HG02763 (cell line): ENCODE data around the gene LEMD1.
"Not testable (repeated sequence)": the region's sequence is repeated elsewhere in the genome, so short reads cannot be mapped to it uniquely, and the experiment has no call there.

Experiments used
- ATAC-seq: cut with Tn5 transposase; IDR thresholded peaks from one replicate; pipeline ENCODE4 v1.9.1; 2021; ENCODE audit warnings: mild to moderate bottlenecking, moderate library complexity; ENCODE audit not compliant: unreplicated experiment

The LEMD1 gene

GRCh38 chr1:205447457-205448341 lies 25.8 kb upstream of the LEMD1 start:
- no peak for ATAC-seq

GRCh38 chr1:205446828-205447227 lies 25.0 kb upstream of the LEMD1 start:
- ATAC-seq, result no peak

DNA sequence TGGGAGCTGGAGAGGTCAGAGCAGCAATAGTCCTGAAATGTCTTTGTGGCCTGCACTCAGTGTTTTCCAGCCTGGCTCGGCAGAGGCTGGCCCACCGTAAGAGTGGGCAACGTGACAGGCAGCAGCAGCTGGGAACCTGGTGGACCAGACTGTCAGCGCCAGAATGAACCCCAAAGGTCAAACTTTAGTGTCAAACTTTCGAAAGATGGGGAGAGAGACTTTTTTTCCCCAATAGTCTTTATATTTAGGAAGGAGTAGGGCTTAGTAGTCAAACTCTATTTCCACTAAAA lies 23.7 kb upstream of the LEMD1 start:
- no peak for ATAC-seq

DNA sequence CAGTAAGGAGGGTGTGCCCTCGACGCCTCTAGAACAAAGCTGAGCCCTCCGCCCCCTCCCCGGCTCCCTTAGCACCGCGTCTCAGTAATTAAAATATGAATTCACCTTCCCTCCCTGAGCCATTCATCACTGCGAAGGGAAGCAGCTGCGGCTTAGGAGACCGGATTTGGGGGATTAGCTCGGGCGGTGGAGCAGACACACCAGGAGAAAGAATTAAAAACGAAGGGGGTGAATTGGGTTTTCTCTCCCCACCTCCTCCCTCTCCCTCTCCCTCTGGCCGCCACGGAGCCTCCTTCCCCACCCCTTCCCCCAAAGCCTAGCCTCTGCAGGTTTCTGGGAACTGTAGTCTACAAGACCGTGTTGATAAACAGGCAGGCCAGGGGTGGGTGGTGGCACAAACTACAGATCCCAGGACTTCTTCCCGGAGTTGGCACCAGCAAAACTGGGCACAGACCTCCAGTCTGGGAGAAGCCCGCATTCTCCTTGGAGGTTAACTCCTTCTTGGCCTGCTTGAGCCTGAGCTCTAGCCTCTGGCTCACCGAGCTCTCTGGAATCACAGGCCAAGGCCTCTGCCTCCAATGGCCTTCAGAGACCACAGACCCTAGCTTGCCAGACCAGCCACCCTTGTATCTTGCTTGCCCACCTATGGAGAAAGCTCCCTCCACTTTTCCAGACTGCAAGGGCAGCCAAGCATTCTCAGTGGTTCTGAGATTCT lies 23.2 kb upstream of the LEMD1 start:
- no peak for ATAC-seq

DNA sequence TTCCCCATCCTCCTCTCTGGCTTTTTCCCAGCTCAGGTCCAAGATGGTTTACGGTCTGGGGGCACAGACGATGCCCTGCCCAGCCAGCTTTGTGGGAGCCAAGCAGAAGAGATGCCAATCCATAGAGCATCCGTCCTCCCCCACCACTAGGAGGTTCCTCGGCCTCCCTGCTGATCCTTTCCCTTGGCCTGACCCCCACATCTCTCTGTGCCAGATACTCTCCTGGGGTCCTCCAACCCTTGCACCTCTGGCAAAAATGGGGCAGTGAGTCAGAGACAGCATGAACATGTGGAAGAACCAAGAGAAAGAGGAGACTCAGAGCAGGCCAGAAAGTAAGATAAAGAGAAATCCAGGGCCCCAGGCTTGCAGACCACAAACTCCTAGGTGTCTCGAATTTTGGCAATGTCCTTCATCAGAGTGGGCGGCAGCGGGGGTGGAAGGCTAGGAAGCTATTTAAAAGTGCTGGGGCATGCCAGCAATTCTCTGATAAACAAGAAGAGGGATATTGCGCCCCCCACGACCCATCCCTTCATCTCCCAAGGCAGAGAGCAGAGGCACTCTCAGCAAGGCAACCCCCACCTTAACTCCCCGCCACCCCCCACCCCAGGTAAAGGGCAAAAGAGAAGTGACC lies 22.6 kb upstream of the LEMD1 start:
- no peak for ATAC-seq

GRCh38 chr1:205443585-205444299 lies 21.9 kb upstream of the LEMD1 start:
- ATAC-seq, result no peak

- no peak for ATAC-seq
These were observed 20.3 kb upstream of the LEMD1 start for GRCh38 chr1:205442051-205442725.

GRCh38 chr1:205441716-205442050 lies 19.8 kb upstream of the LEMD1 start:
- ATAC-seq, result no peak

- no peak for ATAC-seq
These were observed 19.4 kb upstream of the LEMD1 start for GRCh38 chr1:205441318-205441633.

DNA sequence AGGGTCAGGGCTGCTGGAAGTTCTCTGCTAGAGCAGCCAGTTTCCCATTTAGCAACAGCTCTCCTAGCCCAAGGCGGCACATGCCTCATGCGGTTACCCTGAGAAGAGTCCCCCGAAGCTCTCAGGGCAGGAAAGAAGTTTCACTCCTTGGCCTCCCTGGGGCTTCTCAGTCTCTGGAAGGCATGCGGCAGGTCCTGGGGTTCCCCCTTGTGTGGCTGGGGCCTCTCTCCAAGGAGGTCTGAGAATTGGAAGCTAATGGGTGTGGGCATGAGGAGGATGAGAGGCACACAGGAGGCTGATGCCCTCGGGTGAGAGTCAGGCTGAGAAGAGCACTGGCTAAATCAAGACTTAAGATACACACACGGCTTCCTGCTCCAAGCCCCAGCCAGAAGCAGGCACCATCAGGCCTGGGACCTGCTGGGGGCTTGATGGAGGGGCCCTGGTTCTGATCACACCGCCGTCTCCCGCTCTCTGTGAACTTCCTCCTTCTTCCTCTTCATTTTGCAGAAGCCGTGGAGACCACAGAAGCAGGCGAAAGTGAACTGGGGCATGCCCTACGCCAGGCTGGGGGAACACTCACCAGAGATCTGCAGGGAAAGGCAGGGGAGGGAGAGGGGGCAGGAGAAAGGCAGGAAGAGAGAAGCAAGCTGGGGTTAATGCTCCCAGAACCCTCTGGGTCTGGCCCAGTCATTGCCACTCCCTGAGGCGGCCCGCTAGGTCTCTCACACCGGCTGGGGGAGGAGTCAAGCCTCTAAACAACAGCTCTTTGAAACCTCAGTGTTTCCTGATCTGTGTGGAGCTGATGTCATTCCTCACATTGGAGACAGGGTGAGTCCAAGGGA lies 18.8 kb upstream of the LEMD1 start:
- no peak for ATAC-seq

- no peak for ATAC-seq
These were observed 18.2 kb upstream of the LEMD1 start for GRCh38 chr1:205440121-205440475.

DNA sequence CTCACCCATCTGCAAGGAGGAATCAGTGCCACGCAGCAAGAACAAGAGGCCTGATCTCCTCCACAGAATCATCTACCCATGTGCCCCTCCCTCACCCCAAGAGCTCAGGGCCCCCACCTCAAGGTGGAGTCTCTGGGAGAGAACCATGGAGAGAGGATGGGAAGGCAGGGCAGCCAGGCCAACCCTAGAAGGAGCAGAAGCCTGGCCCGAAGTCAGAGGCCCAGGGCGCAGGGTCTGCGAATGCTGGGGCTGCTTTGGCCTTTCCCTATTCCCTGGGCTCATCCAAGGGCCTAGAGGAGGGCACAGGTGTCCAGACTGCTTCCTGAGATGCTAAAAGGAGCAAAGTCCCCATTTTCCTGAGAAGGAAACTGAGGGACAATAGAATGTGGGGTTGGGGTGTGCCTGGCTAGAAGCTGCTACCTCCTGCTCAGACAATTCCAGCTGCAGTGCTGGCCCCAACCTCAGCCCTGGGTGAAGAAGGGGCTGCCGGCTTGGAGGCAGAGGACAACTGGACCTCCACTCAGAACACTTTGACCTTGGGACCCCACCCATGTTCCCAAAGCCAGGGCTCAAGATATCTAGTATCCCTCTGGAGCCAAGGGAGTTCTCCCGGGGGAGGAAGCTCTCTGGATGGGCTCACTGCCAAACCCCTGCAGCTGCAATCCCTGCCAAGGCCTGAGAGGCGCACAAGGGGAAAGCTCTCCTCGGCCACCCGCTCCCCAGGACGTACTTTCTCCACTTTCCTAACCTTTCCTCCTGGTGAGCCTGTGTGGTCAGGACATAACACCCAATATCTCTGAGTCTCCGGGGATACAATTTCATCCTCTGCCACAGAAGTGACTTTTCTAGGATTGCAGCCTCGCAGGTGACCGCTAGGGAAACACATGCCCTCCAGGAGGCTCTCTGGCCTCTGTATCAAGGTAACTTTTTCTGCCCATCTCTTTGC lies 16.6 kb upstream of the LEMD1 start:
- ATAC-seq, result no peak

DNA sequence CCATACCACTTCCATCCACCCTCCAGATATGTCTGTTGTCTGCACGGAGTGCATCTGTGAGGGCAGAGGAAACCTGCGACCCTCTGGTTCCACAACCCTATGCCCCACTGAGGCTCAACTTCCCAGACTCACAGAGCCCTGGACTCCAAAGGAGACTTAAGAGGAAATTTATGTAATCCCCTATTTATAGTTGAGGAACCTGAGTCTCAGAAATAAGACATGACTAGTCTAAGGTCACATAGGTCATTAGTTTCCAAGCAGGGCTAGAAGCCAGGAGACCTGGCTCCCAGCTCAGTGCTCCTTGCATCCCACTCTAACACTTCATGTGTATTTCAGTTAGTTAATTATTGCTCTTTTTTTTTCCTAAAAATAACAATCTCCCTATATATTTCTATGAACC lies 15.7 kb upstream of the LEMD1 start:
- no peak for ATAC-seq

DNA sequence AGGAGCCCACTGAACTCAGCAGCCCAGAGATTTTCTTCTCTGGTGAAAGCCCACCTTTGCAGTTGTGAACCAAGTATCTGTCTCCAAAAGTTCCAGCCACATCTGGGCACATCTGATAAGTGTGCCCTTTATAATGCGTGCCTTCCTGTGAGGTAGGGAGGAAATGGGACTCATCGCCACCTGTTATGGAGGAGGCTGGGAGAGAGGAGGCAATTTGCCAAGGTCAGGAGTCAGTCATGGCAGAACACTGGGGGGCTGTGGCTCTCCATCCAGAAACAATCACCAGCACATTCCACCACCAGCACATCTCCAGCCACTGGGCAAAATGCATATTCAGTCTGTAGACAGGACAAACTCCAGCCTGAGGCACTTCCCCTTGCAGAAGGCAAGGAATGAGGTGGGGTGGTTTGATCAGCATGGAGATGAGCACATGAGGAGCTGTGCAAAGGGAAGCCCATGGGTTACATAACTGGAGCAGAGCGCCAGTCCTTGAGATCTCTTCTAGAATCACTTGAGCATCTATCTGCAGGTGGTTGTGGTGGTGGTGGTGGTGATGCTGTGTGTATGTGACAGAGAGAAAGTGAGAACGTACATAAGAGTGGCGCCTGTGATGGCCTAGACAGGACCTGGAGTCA lies 15.0 kb upstream of the LEMD1 start:
- ATAC-seq, result no peak

DNA sequence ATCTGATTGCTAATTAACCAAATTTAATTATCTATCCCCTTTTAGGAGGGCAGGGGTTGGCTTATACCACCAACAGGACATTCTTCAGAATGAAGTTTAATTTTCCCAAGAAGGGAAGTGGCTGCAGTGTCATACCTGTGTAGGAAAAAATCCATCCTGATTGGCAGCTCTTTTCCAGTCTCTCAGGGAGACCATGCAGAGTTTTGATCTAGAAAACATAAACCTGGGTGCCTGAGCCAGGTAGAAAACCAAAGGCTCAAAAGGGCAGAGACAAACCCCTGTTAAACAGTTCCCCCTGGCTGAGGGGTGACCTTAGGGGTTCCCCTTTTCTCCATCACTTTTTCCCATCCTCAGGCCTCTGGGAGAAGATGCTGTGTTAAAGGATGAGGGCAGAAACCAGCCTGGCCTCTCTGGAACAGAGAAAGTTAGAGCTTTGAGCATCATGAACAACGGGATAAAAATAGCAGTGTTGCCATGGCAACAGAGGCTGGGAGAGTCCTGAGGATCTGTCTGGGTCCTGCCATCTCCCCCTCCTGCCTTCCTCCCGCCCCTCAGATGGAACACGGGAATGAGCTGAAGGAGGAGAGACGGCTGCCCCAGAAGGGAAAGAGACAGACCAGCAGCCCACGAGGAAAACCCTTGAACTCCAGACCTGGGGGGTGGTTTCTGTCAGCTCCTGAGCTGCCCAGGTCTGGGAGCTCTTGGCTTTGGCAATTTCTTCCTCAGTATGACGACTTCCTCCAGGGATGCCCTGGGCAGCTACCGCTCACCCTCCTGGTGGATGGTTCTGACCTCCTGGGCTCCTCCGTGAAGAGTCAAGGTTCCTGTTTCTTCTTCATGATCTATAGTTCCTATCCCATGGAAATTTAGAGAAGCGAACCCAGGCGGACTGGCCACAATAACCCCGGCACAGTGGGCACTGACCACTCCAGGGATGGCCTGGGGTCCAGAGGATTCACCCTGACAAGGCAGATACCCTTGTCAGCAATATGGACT lies 14.0 kb upstream of the LEMD1 start:
- no peak for ATAC-seq

DNA sequence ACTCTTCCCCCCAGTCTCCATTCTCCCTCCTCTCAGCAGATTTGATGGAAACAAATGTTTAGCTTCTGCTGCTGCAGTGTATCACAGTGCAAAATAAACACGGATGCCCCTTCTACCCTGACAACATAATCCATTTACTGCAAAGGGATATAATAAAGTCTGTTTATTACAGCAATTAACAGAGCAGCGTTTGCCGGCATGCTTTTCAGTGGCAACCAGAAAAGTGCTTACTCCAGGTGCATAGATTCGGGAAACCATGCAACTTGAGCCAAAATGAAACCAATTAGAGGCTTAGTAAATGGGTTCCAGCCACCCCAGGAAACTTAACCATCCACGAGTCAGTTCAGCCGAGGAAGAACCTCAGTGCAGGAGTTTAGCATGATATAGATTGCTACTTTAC lies 12.9 kb upstream of the LEMD1 start:
- ATAC-seq, result no peak

DNA sequence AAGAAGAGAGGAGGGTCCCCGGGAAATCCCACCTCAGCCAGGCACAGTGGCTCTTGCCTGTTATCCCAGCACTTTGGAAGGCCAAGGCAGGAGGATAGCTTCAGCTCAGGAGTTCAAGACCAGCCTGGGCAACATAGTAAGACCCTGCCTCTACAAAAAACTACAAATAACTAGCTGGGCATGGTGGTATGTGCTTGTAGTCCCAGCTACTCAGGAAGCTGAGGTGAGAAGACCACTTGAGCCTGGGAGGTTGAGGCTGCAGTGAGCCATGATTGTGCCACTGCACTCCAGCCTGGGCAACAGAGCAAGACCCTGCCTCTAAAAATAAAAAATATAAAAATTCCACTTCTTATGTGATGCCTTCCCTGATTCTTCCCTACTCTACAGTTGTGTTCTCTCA lies 10.8 kb upstream of the LEMD1 start:
- not testable (repeated sequence) for ATAC-seq

DNA sequence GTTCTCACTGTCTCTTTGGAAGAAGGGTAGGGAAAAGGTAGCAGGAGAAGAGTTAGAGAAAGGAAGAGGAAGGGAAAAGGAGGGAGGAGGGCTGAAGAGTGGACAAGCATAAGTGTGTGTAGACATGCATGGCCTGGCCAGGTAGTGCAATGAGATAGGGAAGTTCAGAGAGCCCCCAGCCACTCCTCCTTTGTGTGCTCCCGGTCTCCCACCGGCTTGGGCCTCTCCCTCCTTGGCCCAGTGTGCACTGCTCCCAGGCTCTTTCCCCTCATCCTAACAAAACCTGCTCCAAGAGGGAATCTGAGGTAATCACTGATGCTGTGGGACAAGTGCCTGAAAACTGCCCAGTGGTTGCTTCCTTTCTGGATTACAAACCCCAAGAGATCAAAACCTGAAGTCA lies 10.3 kb upstream of the LEMD1 start:
- ATAC-seq, result no peak
